AG20443 (cell line): Measurements from ENCODE around the gene MYO18A.
"Not testable (repeated sequence)": the region's sequence is repeated elsewhere in the genome, so short reads cannot be mapped to it uniquely, and the experiment has no call there.

Experiments used
- DNase-seq: peaks from one replicate; pipeline ENCODE4 v3.0.0; 2012; ENCODE audit warnings: low spot score, mixed read lengths

Gene MYO18A

GRCh38 chr17:29102046-29102445 lies 78.2 kb downstream of the MYO18A start:
- DNase-seq = no peak

- DNase-seq = no peak
Measured at GRCh38 chr17:29100296-29100695, 79.9 kb downstream of the MYO18A start.

DNA sequence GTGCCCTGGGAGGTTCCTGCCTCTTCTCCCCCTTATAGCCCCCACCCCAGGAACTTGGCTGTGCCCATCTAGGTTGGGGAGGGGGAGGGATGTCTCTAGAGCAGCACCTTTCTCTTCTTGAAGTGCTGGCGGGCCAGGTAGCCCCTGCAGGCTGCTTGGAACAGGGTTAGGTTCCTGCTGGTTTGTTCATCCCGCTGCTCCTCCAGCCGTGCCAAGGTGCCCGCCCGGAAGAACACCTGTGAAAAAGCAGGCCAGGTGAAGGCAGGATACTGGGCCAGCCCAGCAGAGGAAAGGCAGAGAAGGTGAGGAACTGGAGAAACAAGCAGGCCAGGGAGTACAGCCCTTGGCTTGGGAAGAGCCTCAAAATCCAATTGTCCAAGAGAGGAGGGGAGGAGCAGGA lies 80.7 kb downstream of the MYO18A start:
- no peak for DNase-seq

DNA sequence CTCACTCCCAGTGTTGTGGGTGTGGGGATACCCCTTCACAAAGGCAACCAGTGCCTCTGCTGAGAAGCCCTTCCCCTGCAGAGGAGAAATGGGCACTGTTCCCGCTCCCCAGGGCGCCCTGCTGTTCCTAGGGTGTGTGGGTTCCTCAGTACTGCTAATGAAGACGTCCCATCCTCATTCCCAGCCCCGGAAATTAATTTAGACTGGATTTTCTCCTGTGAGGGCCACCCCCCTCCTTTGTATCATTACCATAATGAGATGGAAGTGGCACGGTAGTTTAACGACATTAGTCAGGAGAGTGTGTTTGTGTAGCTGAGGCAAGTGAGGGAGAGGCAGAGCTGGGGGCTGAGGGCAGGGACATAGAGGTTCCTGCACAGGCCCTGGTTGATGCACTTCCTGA lies 84.1 kb downstream of the MYO18A start:
- no peak for DNase-seq

GRCh38 chr17:29095439-29095838 lies 84.8 kb downstream of the MYO18A start:
- DNase-seq = no peak

DNA sequence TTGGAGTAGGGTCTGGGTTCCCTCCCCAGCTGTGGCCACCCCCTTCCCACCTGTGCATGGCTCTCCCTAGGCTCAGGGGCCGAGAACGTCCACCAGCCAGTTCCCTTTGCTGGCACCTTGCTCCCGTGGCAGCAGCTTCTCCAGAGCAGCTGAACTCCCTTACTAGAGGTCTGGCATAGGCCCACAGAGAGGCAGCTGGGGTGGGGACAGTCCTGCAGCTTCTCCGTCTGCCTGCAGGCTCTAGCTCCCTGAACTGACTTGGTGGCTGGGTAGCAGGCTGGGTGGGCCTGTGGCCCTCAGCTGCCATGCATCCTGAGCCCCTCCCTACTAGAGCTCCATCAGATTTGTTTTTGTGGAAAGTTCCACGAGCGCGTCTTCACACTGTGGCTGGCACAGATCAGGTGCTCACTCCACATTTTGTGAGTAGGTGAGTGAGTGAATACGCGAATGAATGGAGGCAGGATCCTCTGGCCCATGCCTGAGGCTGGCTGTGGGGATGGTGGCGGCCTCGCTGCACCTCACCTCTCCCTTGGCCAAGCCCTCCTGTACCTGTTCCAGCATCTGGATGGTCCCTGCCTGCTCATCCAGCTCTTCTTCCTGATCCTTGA lies 86.0 kb downstream of the MYO18A start:
- DNase-seq = no peak

- no peak for DNase-seq
Measured at GRCh38 chr17:29093090-29093871, 86.9 kb downstream of the MYO18A start.

- DNase-seq = no peak
Measured at GRCh38 chr17:29091606-29092289, 88.5 kb downstream of the MYO18A start.

- DNase-seq = no peak
Measured at GRCh38 chr17:29090750-29091605, 89.2 kb downstream of the MYO18A start.

DNA sequence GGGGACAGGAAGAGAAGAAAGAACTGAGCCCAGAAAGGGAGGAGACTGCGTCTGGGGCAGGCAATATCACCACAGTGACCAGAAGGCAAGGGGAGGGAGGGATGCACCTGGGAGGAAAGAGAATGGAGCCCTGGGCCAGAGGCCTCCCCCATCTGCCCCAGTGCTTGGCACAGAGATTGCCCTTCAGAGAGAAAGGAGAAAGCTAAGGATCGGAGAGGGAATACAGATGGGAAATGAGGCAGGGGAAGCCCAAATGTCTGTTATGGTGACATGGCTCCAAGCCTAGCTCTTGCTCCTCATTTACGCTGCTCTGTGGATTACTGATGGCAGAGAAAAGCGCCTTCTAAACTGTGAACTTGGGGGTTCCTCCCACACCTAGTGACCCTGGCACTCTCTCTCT lies 90.1 kb downstream of the MYO18A start:
- DNase-seq = no peak

DNA sequence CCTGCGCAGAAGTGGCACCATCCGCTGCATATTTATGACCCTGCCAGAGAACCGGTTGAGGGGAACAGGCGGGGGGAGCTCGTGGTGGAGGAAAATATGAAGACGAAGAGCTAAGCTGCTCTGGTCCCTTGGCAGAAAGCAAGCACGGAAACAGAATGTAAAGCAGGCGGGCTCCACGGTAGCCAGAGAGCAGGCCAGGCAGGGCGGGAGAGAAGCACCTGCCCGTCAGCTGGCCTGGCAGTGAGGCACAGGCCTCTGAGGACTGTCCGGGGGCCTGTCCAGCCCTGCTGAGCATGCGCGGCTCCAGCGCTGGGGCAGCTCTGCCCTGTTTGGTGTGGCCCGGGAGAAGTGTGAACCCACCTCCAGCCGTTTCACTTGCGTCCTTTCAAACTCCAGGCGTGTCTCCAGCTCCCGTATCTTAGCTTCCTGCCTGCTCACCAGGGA lies 90.6 kb downstream of the MYO18A start:
- DNase-seq = no peak

GRCh38 chr17:29088782-29089181 lies 91.4 kb downstream of the MYO18A start:
- not testable (repeated sequence) for DNase-seq

- no peak for DNase-seq
Measured at GRCh38 chr17:29086628-29087332, 93.4 kb downstream of the MYO18A start.

DNA sequence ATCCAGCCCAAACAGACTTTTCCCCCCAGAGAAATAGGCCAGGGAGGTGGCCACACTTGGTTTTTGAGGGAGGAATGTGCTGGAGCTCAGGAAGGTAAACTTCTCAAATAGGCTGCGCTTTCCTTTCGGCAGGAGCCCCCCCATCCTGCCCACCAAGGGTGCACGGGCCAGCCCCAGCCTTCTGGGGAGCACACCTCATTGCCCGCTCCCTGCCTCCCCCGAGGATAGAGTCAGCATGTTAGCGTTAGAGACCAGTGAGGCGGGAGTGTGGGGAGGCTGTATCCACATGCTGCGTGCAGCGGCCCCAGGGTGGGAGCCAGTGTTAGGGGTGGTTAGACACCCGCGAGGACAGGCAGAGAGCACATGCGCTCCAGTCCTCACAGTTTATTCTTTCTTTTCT lies 95.0 kb downstream of the MYO18A start:
- no peak for DNase-seq

DNA sequence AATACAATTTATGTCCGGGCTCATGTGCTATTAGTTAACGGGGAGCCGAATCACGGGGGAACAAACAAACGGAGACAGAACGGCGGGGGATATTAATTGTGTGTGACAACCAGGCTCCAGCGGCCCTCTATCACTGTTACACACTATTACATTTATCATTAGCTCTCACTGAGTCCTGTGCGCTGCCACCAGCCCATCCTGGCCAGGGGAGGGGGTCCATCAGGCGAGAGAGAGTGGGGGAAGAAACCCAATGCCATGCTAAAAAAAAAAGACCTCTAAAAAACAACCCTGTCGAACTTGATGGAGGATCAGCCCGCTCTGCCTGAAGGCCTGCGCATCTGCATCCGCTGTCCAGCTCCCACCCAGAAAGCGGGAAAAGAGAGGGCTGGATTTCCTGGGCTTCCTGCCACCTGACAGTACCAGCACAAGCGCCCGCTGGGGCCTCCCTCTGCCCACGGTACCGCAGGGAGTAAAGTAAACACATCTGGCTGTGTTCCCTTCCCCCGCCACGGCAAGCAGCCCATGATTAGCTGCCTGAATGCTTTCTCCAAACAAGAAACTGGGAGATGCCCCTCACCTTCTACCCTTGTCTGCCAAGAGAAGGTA lies 95.6 kb downstream of the MYO18A start:
- DNase-seq = no peak

DNA sequence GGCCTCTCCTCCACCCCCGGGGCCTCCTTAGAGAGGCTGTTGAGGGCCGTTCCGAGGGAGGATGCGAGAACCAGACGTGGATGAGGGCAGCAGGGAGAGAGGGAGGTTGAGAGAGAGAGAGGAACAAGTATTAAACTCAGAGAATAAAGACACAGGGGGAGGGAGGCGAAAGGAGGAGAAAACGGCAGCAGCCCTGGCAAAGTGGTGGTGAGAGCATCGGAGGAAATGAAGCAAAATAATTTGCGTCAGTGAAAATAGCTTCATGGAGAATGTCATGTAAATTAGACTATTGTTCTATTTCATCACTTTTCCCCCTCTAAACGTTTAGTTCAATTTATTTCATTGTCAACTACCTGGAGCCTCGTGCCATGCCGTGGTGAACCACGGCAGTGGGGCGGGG lies 99.2 kb downstream of the MYO18A start:
- no peak for DNase-seq

DNA sequence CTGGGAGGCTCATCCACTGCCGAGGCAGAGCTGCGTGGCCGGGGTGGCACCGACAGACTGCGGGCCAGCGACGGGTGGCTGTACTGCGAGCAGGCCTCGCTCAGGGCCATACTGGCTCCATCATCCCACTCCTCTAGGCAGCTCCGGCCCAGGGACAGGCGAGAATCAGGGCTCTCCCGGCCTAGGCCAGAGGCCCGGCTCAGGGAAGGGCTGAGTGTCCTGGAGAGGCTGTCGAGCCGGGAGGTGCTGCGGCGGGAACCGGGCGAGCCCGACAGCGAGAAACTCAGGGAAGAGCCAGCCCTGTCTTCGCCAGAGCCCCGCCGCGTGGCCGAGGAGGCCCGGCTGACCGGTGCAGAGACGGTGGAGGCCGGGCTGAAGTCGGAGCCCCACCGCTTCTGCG lies 99.9 kb downstream of the MYO18A start:
- DNase-seq = no peak

- no peak for DNase-seq
Measured at GRCh38 chr17:29079887-29080286, 100.3 kb downstream of the MYO18A start.

- DNase-seq = no peak
Measured at GRCh38 chr17:29079433-29079832, 100.8 kb downstream of the MYO18A start.

GRCh38 chr17:29078183-29079045 lies 101.8 kb downstream of the MYO18A start:
- no peak for DNase-seq
